ENCODE measurements around the gene IL19. TPM values are rescaled to one million over a fixed set of nuclear protein-coding genes. Genes with fewer than 3 reads are reported as not detected.

The IL19 gene
- total and polyA plus RNA-seq, 4 donors: not detected

DNA sequence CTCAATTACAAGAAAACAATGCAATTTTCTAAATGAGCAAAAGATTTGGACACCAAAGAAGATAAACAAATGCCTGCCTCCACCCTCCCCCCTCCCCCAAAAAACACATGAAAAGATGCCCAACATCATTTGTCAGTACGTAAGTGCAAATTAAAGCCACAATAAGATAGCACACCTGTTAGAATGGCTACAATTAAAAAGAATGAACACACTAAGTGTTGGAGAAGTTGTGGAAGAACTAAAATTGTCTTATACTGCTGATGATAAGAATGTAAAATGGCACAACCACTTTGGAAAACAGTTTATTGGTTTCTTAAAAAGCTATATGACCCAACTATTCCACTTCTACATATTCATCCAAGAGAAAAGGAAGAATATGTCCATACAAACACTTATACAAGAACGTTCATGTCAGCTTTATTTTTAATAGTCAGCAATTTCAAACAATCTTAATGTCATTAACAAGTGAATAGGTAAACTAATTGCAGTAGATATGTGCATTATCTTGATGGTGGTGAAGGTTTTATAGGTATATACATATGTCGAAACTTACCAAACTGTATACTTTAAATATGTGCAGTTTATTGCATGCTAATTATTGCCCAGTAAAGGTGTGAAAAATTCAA is 105.3 kb downstream of the IL19 start:
- Histone ChIP-seq H3K4me1 (ENCODE audit: control insufficient read depth, insufficient read depth, low read length) (no peaks in the 10 kb centered on the region), H3K9me3 (ENCODE audit: control insufficient read depth, insufficient read depth, low read length) (peaks cover 6% of the 10 kb centered on the region), H3K27me3 (ENCODE audit: control insufficient read depth, insufficient read depth, low read length) (no peaks in the 10 kb centered on the region), H3K27ac (ENCODE audit: low read depth, low read length) (no peak overlapping the region), H3K4me3 (ENCODE audit: low read depth, low read length) (no peak overlapping the region), H3K36me3 (ENCODE audit: control insufficient read depth, insufficient read depth, low read length) (no peaks in the 10 kb centered on the region)
- DNase-seq (ENCODE audit: low read depth in 4 of 6, low spot score in 6 of 6): no peak
- no CpG with 5 or more reads among the region's 3 CpGs for WGBS (ENCODE audit: insufficient coverage)

DNA sequence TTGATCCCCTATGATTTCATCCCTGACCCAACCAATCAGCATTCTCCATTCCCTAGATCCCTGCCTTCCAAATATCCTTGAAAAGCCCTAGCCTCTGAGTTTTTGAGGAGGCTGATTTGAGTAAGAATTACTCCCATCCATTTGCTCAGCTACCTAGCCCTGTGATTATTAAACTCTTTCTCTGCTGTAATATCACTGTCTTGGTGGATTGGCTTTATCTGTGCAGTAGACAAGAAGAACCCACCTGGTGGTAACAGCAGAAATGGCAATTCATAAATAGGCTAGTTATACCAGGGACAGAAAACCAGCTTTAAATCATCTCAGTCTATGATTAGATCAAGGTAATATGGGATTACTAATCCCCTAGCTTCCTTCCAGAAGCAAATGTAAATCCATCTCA is 107.9 kb downstream of the IL19 start:
- peaks cover 6% of the 10 kb centered on the region for H3K9me3 ChIP-seq (ENCODE audit: control insufficient read depth, insufficient read depth, low read length)

DNA sequence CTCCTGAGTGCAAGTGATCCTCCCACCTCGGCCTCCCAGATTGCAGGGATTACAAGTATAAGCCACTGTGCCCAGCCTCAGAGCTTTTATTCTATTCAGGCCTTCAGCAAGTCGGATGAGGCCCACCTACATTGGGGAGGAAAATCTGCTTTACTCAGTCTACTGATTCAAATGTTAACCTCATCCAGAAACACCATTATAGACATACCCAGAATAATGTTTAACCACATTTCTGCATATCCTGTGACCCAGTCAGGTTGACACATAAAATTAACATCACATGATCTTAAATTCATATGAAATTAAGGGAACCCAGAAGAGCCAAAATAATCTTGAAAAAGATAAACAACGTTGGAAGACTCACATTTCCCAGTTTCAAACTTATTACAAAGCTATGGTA is 109.7 kb downstream of the IL19 start:
- no peaks in the 10 kb centered on the region for H3K4me1 ChIP-seq (ENCODE audit: control insufficient read depth, insufficient read depth, low read length)
- 77% methylated on average over 2 of the region's 3 CpGs for WGBS (ENCODE audit: insufficient coverage)
- no peak overlapping the region for H3K4me3 ChIP-seq (ENCODE audit: low read depth, low read length)
- no peaks in the 10 kb centered on the region for H3K27me3 ChIP-seq (ENCODE audit: control insufficient read depth, insufficient read depth, low read length)
- no peak overlapping the region for H3K27ac ChIP-seq (ENCODE audit: low read depth, low read length)
- peaks cover 6% of the 10 kb centered on the region for H3K9me3 ChIP-seq (ENCODE audit: control insufficient read depth, insufficient read depth, low read length)
- no peaks in the 10 kb centered on the region for H3K36me3 ChIP-seq (ENCODE audit: control insufficient read depth, insufficient read depth, low read length)
- DNase-seq (ENCODE audit: low read depth in 4 of 6, low spot score in 6 of 6): no peak

More for the DNA sequence above, 107.9 kb downstream of the IL19 start:
- H3K36me3 ChIP-seq (ENCODE audit: control insufficient read depth, insufficient read depth, low read length): no peaks in the 10 kb centered on the region
- no peak overlapping the region for H3K27ac ChIP-seq (ENCODE audit: low read depth, low read length)
- no peak for DNase-seq (ENCODE audit: low read depth in 4 of 6, low spot score in 6 of 6)
- H3K4me3 ChIP-seq (ENCODE audit: low read depth, low read length): no peak overlapping the region
- no peaks in the 10 kb centered on the region for H3K27me3 ChIP-seq (ENCODE audit: control insufficient read depth, insufficient read depth, low read length)
- H3K4me1 ChIP-seq (ENCODE audit: control insufficient read depth, insufficient read depth, low read length): no peaks in the 10 kb centered on the region

DNA sequence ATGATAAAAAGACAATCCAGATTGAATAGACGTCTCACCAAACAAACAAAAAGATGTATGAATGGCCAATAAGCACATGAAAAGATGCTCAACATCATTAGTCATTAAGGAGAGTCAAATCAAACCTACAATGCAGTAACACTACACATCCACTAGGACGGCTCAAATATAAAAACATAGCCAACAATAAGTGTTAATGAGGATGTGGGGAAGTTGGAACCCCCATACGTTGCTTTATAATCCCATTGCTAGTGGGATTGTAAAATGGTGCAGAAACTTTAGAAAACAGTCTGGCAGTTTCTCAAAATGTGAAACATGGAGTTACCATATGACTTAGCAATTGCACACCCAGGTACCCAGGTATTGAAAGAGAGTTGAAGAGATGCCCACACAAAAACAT is 112.0 kb downstream of the IL19 start:
- H3K4me1 ChIP-seq (ENCODE audit: control insufficient read depth, insufficient read depth, low read length): no peaks in the 10 kb centered on the region
- no peak for DNase-seq (ENCODE audit: low read depth in 4 of 6, low spot score in 6 of 6)

DNA sequence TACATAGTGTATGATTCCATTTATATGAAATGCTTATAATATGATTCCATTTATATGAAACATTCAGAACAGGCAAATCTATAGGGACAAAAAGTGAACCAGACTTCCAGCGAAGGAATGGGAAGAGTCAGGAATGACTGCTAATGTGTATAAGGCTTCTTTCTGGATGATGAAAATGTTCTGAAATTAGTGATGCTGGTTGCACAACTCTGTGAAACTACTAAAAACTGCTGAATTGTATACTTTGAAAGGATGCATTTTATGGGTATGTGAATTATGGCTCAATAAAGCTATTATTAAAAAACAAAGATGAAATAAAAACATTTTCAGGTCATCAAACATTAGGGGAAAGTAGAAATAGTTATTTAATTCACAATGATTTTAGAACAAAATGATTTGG is 112.6 kb downstream of the IL19 start:
- no peak overlapping the region for H3K27ac ChIP-seq (ENCODE audit: low read depth, low read length)
- H3K27me3 ChIP-seq (ENCODE audit: control insufficient read depth, insufficient read depth, low read length): no peaks in the 10 kb centered on the region
- no peaks in the 10 kb centered on the region for H3K4me1 ChIP-seq (ENCODE audit: control insufficient read depth, insufficient read depth, low read length)
- no peak for DNase-seq (ENCODE audit: low read depth in 4 of 6, low spot score in 6 of 6)
- WGBS (ENCODE audit: insufficient coverage): 100% methylated on average over 1 of the region's 1 CpG
- H3K36me3 ChIP-seq (ENCODE audit: control insufficient read depth, insufficient read depth, low read length): no peaks in the 10 kb centered on the region
- peaks cover 5% of the 10 kb centered on the region for H3K9me3 ChIP-seq (ENCODE audit: control insufficient read depth, insufficient read depth, low read length)
- H3K4me3 ChIP-seq (ENCODE audit: low read depth, low read length): no peak overlapping the region

More for the DNA sequence above, 112.0 kb downstream of the IL19 start:
- Histone ChIP-seq H3K27me3 (ENCODE audit: control insufficient read depth, insufficient read depth, low read length) (no peaks in the 10 kb centered on the region), H3K4me3 (ENCODE audit: low read depth, low read length) (no peak overlapping the region), H3K9me3 (ENCODE audit: control insufficient read depth, insufficient read depth, low read length) (peaks cover 6% of the 10 kb centered on the region), H3K27ac (ENCODE audit: low read depth, low read length) (no peak overlapping the region), H3K36me3 (ENCODE audit: control insufficient read depth, insufficient read depth, low read length) (no peaks in the 10 kb centered on the region)
- WGBS (ENCODE audit: insufficient coverage): no CpG with 5 or more reads among the region's 3 CpGs

DNA sequence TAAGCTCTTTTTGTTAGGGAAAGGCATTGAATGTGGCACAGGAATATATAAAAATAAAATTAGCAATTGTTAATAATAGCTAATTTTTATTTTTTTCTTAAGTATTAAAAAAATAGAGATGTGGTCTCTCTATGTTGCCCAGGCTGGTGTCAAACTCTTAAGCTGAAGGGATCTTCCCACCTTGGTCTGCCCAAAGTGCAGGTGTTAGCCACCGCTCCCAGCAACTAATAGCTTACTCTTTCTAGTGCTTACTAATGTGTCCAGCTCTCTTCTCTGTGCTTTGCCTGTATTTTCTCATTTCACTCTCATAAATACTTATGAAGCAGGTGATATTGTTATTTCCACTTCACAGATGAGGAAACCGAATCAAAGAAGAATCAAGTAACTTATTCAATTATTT is 113.3 kb downstream of the IL19 start:
- H3K4me3 ChIP-seq (ENCODE audit: low read depth, low read length): no peak overlapping the region
- H3K9me3 ChIP-seq (ENCODE audit: control insufficient read depth, insufficient read depth, low read length): no peaks in the 10 kb centered on the region
- no peaks in the 10 kb centered on the region for H3K4me1 ChIP-seq (ENCODE audit: control insufficient read depth, insufficient read depth, low read length)
- 60% methylated on average over 1 of the region's 2 CpGs for WGBS (ENCODE audit: insufficient coverage)
- H3K36me3 ChIP-seq (ENCODE audit: control insufficient read depth, insufficient read depth, low read length): no peaks in the 10 kb centered on the region
- H3K27ac ChIP-seq (ENCODE audit: low read depth, low read length): no peak overlapping the region
- H3K27me3 ChIP-seq (ENCODE audit: control insufficient read depth, insufficient read depth, low read length): no peaks in the 10 kb centered on the region
- no peak for DNase-seq (ENCODE audit: low read depth in 4 of 6, low spot score in 6 of 6)

DNA sequence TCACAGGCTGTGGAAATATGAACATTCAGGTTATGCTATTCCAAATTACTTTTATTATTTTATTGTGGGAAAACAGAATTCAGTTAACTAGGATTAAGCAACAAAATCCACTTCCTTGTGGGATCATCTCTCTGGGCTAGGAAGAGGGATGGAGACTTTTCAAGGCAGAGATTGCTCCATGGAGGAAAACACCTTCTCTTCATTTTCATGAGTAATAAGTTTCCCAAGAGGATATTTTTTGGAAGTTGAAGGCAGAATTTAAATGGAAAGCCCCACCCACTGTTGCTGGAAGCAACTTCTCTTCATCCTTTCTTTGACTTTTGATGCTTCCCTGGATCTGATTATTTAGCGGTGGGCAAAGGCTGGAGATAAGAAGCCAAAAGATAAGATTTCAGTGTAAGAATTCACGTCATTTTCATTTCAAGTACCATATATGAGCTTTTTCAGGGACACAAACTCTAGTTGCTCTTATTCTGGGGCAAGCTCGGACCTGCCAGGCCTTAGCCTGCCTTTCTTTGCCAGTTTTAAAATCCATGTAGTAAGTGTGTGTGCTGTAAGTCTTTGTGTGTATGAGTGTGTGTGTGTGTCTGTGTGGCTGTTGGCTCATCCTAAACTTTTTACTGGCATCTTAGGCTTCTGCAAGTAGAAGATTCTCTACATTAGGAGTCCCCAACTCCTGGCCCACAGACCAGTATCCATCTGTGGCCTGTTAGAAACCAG is 114.9 kb downstream of the IL19 start:
- no peaks in the 10 kb centered on the region for H3K27me3 ChIP-seq (ENCODE audit: control insufficient read depth, insufficient read depth, low read length)
- H3K4me1 ChIP-seq (ENCODE audit: control insufficient read depth, insufficient read depth, low read length): no peaks in the 10 kb centered on the region
- H3K4me3 ChIP-seq (ENCODE audit: low read depth, low read length): no peak overlapping the region
- H3K9me3 ChIP-seq (ENCODE audit: control insufficient read depth, insufficient read depth, low read length): no peaks in the 10 kb centered on the region
- no peaks in the 10 kb centered on the region for H3K36me3 ChIP-seq (ENCODE audit: control insufficient read depth, insufficient read depth, low read length)
- no peak overlapping the region for H3K27ac ChIP-seq (ENCODE audit: low read depth, low read length)
- 92% methylated on average over 2 of the region's 3 CpGs for WGBS (ENCODE audit: insufficient coverage)
- no peak for DNase-seq (ENCODE audit: low read depth in 4 of 6, low spot score in 6 of 6)

GRCh38 chr1:206886831-206887230 is 116.3 kb downstream of the IL19 start:
- Histone ChIP-seq H3K27me3 (ENCODE audit: control insufficient read depth, insufficient read depth, low read length) (no peaks in the 10 kb centered on the region), H3K27ac (ENCODE audit: low read depth, low read length) (no peak overlapping the region), H3K9me3 (ENCODE audit: control insufficient read depth, insufficient read depth, low read length) (no peaks in the 10 kb centered on the region), H3K4me3 (ENCODE audit: low read depth, low read length) (no peak overlapping the region), H3K4me1 (ENCODE audit: control insufficient read depth, insufficient read depth, low read length) (no peaks in the 10 kb centered on the region), H3K36me3 (ENCODE audit: control insufficient read depth, insufficient read depth, low read length) (no peaks in the 10 kb centered on the region)
- no CpG with 5 or more reads among the region's 1 CpG for WGBS (ENCODE audit: insufficient coverage)
- no peak for DNase-seq (ENCODE audit: low read depth in 4 of 6, low spot score in 6 of 6)

GRCh38 chr1:206887701-206888100 is 117.1 kb downstream of the IL19 start:
- Histone ChIP-seq H3K27me3 (ENCODE audit: control insufficient read depth, insufficient read depth, low read length) (no peaks in the 10 kb centered on the region), H3K9me3 (ENCODE audit: control insufficient read depth, insufficient read depth, low read length) (no peaks in the 10 kb centered on the region), H3K36me3 (ENCODE audit: control insufficient read depth, insufficient read depth, low read length) (no peaks in the 10 kb centered on the region), H3K27ac (ENCODE audit: low read depth, low read length) (no peak overlapping the region), H3K4me1 (ENCODE audit: control insufficient read depth, insufficient read depth, low read length) (no peaks in the 10 kb centered on the region), H3K4me3 (ENCODE audit: low read depth, low read length) (no peak overlapping the region)
- WGBS (ENCODE audit: insufficient coverage): 83% methylated on average over 2 of the region's 4 CpGs
- no peak for DNase-seq (ENCODE audit: low read depth in 4 of 6, low spot score in 6 of 6)
